HCT116 (cell line): ENCODE measurements around the gene SLC24A3. TPM values are rescaled to one million over a fixed set of nuclear protein-coding genes. Genes with fewer than 3 reads are reported as not detected.

Experiments used
- ATAC-seq: fragments of 200-7000 bp; cut with Tn5 transposase; 2 replicates; pipeline ENCODE4 v1.9.1; 2020; ENCODE audit warnings: mild to moderate bottlenecking, moderate library complexity
- BruUV-seq: library from RNA; stranded (reverse); fragments of 400-500 nt; replicated peaks from 2 replicates; lab custom pipeline; 2021; lab: Mats Ljungman, UMichigan
- CTCF ChIA-PET: fragments of 300-600 bp; sonication (Branson Sonifier 250); formaldehyde crosslinking; loops from one replicate; lab custom pipeline; 2021; ENCODE audit warnings: antibody characterized with exemption; lab: Charles Lee
- POLR2A ChIA-PET: fragments of 300-600, 350-600 bp; sonication (Branson Sonifier 250); formaldehyde crosslinking; loops from one replicate; lab custom pipeline; 2021; ENCODE audit warnings: antibody characterized with exemption; lab: Charles Lee
- RAD21 ChIA-PET, 2 experiments: fragments of 300-600 bp; sonication (Branson Sonifier 250); formaldehyde crosslinking; loops; one replicate each; lab custom pipeline; 2023; ENCODE audit warnings: low total read pairs in 2 of 2; ENCODE audit not compliant: uncharacterized antibody in 2 of 2, unreplicated experiment in 2 of 2, low non-redundant PET in 1 of 2; lab: Charles Lee
- DNase-seq: peaks from one replicate; pipeline ENCODE4 v3.0.0-alpha.2; 2010; ENCODE audit warnings: low read depth, low spot score
- H2AFZ ChIP-seq: fragments of 200-600 bp; shearing (Covaris generic), sonication (generic); 2 replicates; pipeline ENCODE4 v1.6.1; 2017; ENCODE audit warnings: low read depth, mixed run types, mixed read lengths, antibody characterized with exemption, low read length; ENCODE audit not compliant: poor library complexity, severe bottlenecking
- H3K27ac ChIP-seq: 2 replicates; pipeline ENCODE4 v1.5.1; 2012; ENCODE audit warnings: low read depth, low read length
- H3K27me3 ChIP-seq: fragments of 200-600 bp; sonication (generic); 2 replicates; pipeline ENCODE4 v1.6.1; 2016; ENCODE audit warnings: mixed run types, low read length, mixed read lengths; ENCODE audit not compliant: insufficient read depth
- H3K36me3 ChIP-seq, 2 experiments: fragments of 200-500 bp in 1 of 2; fragments of 200-600 bp in 1 of 2; sonication (Bioruptor generic) in 1 of 2; sonication (generic) in 1 of 2; 2 replicates each; pipeline versions ENCODE4 v1.5.1 to v1.6.1; 2014 to 2016; ENCODE audit warnings: low read length in 2 of 2, inconsistent platforms in 1 of 2, mixed read lengths in 1 of 2, mixed run types in 1 of 2; ENCODE audit not compliant: insufficient read depth in 2 of 2, control insufficient read depth in 1 of 2
- H3K4me1 ChIP-seq, 2 experiments: fragments of 200-600 bp in 1 of 2; sonication (generic) in 1 of 2; 2 replicates each; pipeline versions ENCODE4 v1.5.1 to v1.6.1; 2012 to 2017; ENCODE audit warnings: low read length in 2 of 2, inconsistent platforms in 1 of 2, mild to moderate bottlenecking in 1 of 2, mixed read lengths in 1 of 2, mixed run types in 1 of 2, moderate library complexity in 1 of 2; ENCODE audit not compliant: insufficient read depth in 2 of 2, control insufficient read depth in 1 of 2
- H3K4me2 ChIP-seq: fragments of 200-600 bp; sonication (generic); 2 replicates; pipeline ENCODE4 v1.6.1; 2017; ENCODE audit warnings: mixed run types, low read length, mixed read lengths
- H3K4me3 ChIP-seq, 2 experiments: fragments of 200-600 bp in 1 of 2; sonication (generic) in 1 of 2; replicated peaks in 1 of 2; 2 replicates each; pipeline ENCODE4 v1.5.1; 2011 to 2016; ENCODE audit warnings: low read length in 2 of 2, control low read depth in 1 of 2, low read depth in 1 of 2, mild to moderate bottlenecking in 1 of 2, mixed read lengths in 1 of 2, mixed run types in 1 of 2
- H3K79me2 ChIP-seq: fragments of 200-600 bp; sonication (generic); 2 replicates; pipeline ENCODE4 v1.6.1; 2017; ENCODE audit warnings: mild to moderate bottlenecking, mixed run types, low read length, moderate library complexity, mixed read lengths; ENCODE audit not compliant: insufficient read depth
- H3K9ac ChIP-seq: fragments of 200-600 bp; sonication (generic); 2 replicates; pipeline ENCODE4 v1.6.1; 2016; ENCODE audit warnings: low read length, mixed read lengths
- H3K9me2 ChIP-seq: fragments of 200-600 bp; sonication (generic), shearing (Covaris generic); 2 replicates; pipeline ENCODE4 v1.6.1; 2017; ENCODE audit warnings: mixed run types, mild to moderate bottlenecking, moderate library complexity; ENCODE audit not compliant: insufficient read depth
- H3K9me3 ChIP-seq, 2 experiments: fragments of 200-500 bp in 1 of 2; fragments of 200-600 bp in 1 of 2; sonication (Bioruptor generic) in 1 of 2; sonication (generic) in 1 of 2; 2 replicates each; pipeline ENCODE4 v1.6.1; 2014 to 2017; ENCODE audit warnings: low read length in 2 of 2, mixed read lengths in 2 of 2, inconsistent platforms in 1 of 2, low read depth in 1 of 2, mild to moderate bottlenecking in 1 of 2, mixed run types in 1 of 2, moderate library complexity in 1 of 2; ENCODE audit not compliant: control insufficient read depth in 1 of 2, insufficient read depth in 1 of 2
- H4K20me1 ChIP-seq: fragments of 200-600 bp; sonication (generic), shearing (Covaris generic); 2 replicates; pipeline ENCODE4 v1.6.1; 2017; ENCODE audit warnings: mixed run types, mild to moderate bottlenecking, moderate library complexity; ENCODE audit not compliant: insufficient read depth
- ATF3 ChIP-seq: IDR thresholded peaks from 2 replicates; pipeline ENCODE4 v1.6.1; 2012
- CBX3 ChIP-seq: IDR thresholded peaks from 2 replicates; pipeline ENCODE4 v1.6.1; 2012; ENCODE audit warnings: low read depth
- CEBPB ChIP-seq: IDR thresholded peaks from 2 replicates; pipeline ENCODE4 v1.6.1; 2012; ENCODE audit warnings: low read depth
- EGR1 ChIP-seq: IDR thresholded peaks from 2 replicates; pipeline ENCODE4 v1.6.1; 2012; ENCODE audit warnings: low read depth
- FOSL1 ChIP-seq: IDR thresholded peaks from 2 replicates; pipeline ENCODE4 v1.6.1; 2012; ENCODE audit warnings: low read depth
- MAX ChIP-seq: IDR thresholded peaks from 2 replicates; pipeline ENCODE4 v1.6.1; 2012
- RAD21 ChIP-seq: IDR thresholded peaks from 2 replicates; pipeline ENCODE4 v1.6.1; 2012; ENCODE audit warnings: low read depth, mild to moderate bottlenecking
- SIN3A ChIP-seq: IDR thresholded peaks from 2 replicates; pipeline ENCODE4 v1.6.1; 2012; ENCODE audit warnings: low read depth
- SP1 ChIP-seq: IDR thresholded peaks from 2 replicates; pipeline ENCODE4 v1.6.1; 2012; ENCODE audit warnings: low read depth
- SRF ChIP-seq: IDR thresholded peaks from 2 replicates; pipeline ENCODE4 v1.6.1; 2012; ENCODE audit warnings: low read depth
- YY1 ChIP-seq: IDR thresholded peaks from 2 replicates; pipeline ENCODE4 v1.6.1; 2011; ENCODE audit warnings: low read length, low read depth, moderate library complexity, mild to moderate bottlenecking; ENCODE audit not compliant: insufficient replicate concordance; ENCODE audit errors: extremely low read depth
- ZFX ChIP-seq: fragments of 450-650 bp; IDR thresholded peaks from 2 replicates; pipeline ENCODE4 v1.6.1; 2017
- intact Hi-C: fragments of 100-400 bp; cut with micrococcal nuclease; formaldehyde crosslinking; loops from 2 replicates; pipeline ENCODE4 v1.10.0; 2022
- total RNA-seq: library from RNA; stranded (reverse); gene quantifications from one replicate; pipeline ENCODE4 v1.2.1, GENCODE V29; 2021; ENCODE audit not compliant: unreplicated experiment
- TF ChIP-seq, protein P1 (sequence below): IDR thresholded peaks from 2 replicates; pipeline ENCODE4 v1.6.1; 2012; ENCODE audit warnings: low read depth

SLC24A3 gene
- total RNA-seq, 1 experiment from 2014 or later, result not detected

GRCh38 chr20:19571996-19572395 lies 359.6 kb downstream of the SLC24A3 start:
- DNase-seq (no peak), ATAC-seq (no peak)
- no peaks in the 10 kb centered on the region for H3K9me3 ChIP-seq
- H3K4me3 ChIP-seq, result no peak overlapping the region
- H3K79me2 ChIP-seq, result no peaks in the 10 kb centered on the region
- no peaks in the 10 kb centered on the region for H3K36me3 ChIP-seq
- intact Hi-C loops, result no loop called here
- BruUV-seq, result no TSS peak
- no peaks in the 10 kb centered on the region for H3K27me3 ChIP-seq
- H3K4me1 ChIP-seq, result no peaks in the 10 kb centered on the region
- no peak overlapping the region for H3K9ac ChIP-seq
- CTCF ChIA-PET, result no interaction called here
- no peak overlapping the region for H2AFZ ChIP-seq
- no peak overlapping the region for H3K27ac ChIP-seq
- TF ChIP-seq, protein P1, sequence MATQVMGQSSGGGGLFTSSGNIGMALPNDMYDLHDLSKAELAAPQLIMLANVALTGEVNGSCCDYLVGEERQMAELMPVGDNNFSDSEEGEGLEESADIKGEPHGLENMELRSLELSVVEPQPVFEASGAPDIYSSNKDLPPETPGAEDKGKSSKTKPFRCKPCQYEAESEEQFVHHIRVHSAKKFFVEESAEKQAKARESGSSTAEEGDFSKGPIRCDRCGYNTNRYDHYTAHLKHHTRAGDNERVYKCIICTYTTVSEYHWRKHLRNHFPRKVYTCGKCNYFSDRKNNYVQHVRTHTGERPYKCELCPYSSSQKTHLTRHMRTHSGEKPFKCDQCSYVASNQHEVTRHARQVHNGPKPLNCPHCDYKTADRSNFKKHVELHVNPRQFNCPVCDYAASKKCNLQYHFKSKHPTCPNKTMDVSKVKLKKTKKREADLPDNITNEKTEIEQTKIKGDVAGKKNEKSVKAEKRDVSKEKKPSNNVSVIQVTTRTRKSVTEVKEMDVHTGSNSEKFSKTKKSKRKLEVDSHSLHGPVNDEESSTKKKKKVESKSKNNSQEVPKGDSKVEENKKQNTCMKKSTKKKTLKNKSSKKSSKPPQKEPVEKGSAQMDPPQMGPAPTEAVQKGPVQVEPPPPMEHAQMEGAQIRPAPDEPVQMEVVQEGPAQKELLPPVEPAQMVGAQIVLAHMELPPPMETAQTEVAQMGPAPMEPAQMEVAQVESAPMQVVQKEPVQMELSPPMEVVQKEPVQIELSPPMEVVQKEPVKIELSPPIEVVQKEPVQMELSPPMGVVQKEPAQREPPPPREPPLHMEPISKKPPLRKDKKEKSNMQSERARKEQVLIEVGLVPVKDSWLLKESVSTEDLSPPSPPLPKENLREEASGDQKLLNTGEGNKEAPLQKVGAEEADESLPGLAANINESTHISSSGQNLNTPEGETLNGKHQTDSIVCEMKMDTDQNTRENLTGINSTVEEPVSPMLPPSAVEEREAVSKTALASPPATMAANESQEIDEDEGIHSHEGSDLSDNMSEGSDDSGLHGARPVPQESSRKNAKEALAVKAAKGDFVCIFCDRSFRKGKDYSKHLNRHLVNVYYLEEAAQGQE, result no peak
- TF ChIP-seq RAD21 (no peak), CEBPB (no peak), CBX3 (no peak), YY1 (no peak), MAX (no peak), EGR1 (no peak), ATF3 (no peak), ZFX (no peak), SIN3A (no peak), SRF (no peak), FOSL1 (no peak), SP1 (no peak)
- TF ChIP-seq, all 23 proteins: peak for 0
- no peak overlapping the region for H3K4me2 ChIP-seq
- ChIA-PET POLR2A (no interaction called here), RAD21 (no interaction called here)
- no peaks in the 10 kb centered on the region for H3K9me2 ChIP-seq
- no peaks in the 10 kb centered on the region for H4K20me1 ChIP-seq
